HFFc6 (cell line): ENCODE measurements around the gene NPAS3. TPM values are rescaled to one million over a fixed set of nuclear protein-coding genes. Genes with fewer than 3 reads are reported as not detected.

Experiments used
- DNase-seq: peaks from one replicate; pipeline ENCODE4 v3.0.0-alpha.2; 2018
- H3K27ac Mint-ChIP-seq: 2 replicates; pipeline ENCODE4 v1.8.0; 2020; ENCODE audit warnings: mild to moderate bottlenecking, mixed read lengths
- H3K27me3 Mint-ChIP-seq: 2 replicates; pipeline ENCODE4 v1.8.0; 2021; ENCODE audit warnings: mild to moderate bottlenecking, moderate library complexity, mixed read lengths; ENCODE audit not compliant: insufficient read depth
- H3K36me3 Mint-ChIP-seq: 2 replicates; pipeline ENCODE4 v1.8.0; 2021; ENCODE audit warnings: low read depth, mixed read lengths
- H3K4me1 Mint-ChIP-seq: 2 replicates; pipeline ENCODE4 v1.8.0; 2020; ENCODE audit warnings: low read depth, mixed read lengths
- H3K4me3 Mint-ChIP-seq: 2 replicates; pipeline ENCODE4 v1.8.0; 2020; ENCODE audit warnings: mild to moderate bottlenecking, moderate library complexity, mixed read lengths
- H3K9me3 Mint-ChIP-seq: 2 replicates; pipeline ENCODE4 v1.8.0; 2020; ENCODE audit warnings: mild to moderate bottlenecking, mixed read lengths
- CTCF ChIP-seq: fragments of 200-600 bp; sonication (generic); IDR thresholded peaks from 2 replicates; pipeline ENCODE4 v1.5.0; 2021; ENCODE audit warnings: antibody characterized with exemption, mild to moderate bottlenecking
- total RNA-seq, 6 experiments: library from RNA; stranded (reverse); fragmentation: NEBNext Ultra II Directional; extraction: Animal tissue kit (Norgen Biotek cat#: 25700); gene quantifications; 2 replicates in 1 of 6; 3 replicates in 5 of 6; pipeline ENCODE4 v1.2.3, GENCODE V29; 2021

The NPAS3 gene
- total RNA-seq, 6 experiments from 2014 or later, result not detected

DNA sequence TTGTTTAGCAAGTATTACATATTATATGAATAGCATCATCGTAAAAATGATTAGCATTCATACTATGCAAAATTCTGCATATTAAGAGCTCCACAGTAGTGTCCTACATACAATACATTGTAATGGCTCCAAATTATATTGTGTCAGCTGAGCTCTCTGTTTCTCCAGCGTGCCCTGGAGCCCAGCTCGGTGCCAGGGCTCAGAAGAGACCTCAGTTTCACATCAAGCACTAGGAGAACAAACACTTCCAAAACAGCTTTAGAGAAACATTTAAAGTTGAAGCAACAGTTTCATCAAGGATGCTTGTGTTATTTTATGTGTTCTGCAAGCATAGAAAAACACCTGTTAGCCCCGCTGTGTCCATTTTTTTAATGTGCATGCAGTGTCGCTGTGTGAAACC, 555.3 kb downstream of the NPAS3 start:
- no peak for DNase-seq
- TF ChIP-seq CTCF, result no peak
- Mint-ChIP-seq H3K27me3 (peaks cover 7% of the 10 kb centered on the region; the same call in 1 of the 2 replicates), H3K27ac (no peak overlapping the region), H3K4me1 (no peaks in the 10 kb centered on the region), H3K4me3 (no peak overlapping the region), H3K36me3 (peaks cover 6% of the 10 kb centered on the region; the same call in 1 of the 2 replicates), H3K9me3 (peaks cover 28% of the 10 kb centered on the region)

DNA sequence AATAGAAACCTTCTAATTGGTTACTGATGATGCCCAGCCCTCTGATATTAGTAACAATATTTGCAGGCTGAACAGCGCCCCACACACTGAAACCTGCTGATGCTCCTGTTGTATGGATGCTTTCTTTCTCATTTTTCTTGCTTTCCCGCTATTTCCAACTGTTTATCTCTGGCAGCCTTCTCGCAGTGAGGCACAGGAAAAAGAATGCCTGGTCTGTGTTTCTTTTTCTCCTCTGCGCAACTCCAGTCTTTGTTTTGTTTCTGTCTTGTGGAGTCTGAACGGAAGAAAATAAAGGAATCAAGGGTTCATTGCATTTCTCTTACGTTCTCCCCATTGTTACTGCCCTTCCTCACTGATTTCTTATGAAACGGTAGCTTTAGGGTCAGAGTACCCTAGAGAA, 561.0 kb downstream of the NPAS3 start:
- H3K36me3 Mint-ChIP-seq, result peaks cover 6% of the 10 kb centered on the region; the same call in 1 of the 2 replicates
- H3K4me1 Mint-ChIP-seq, result no peaks in the 10 kb centered on the region
- H3K4me3 Mint-ChIP-seq, result no peak overlapping the region
- no peak for DNase-seq
- H3K27me3 Mint-ChIP-seq, result peaks cover 11% of the 10 kb centered on the region
- H3K9me3 Mint-ChIP-seq, result peaks cover 30% of the 10 kb centered on the region
- TF ChIP-seq CTCF, result no peak
- H3K27ac Mint-ChIP-seq, result no peak overlapping the region

DNA sequence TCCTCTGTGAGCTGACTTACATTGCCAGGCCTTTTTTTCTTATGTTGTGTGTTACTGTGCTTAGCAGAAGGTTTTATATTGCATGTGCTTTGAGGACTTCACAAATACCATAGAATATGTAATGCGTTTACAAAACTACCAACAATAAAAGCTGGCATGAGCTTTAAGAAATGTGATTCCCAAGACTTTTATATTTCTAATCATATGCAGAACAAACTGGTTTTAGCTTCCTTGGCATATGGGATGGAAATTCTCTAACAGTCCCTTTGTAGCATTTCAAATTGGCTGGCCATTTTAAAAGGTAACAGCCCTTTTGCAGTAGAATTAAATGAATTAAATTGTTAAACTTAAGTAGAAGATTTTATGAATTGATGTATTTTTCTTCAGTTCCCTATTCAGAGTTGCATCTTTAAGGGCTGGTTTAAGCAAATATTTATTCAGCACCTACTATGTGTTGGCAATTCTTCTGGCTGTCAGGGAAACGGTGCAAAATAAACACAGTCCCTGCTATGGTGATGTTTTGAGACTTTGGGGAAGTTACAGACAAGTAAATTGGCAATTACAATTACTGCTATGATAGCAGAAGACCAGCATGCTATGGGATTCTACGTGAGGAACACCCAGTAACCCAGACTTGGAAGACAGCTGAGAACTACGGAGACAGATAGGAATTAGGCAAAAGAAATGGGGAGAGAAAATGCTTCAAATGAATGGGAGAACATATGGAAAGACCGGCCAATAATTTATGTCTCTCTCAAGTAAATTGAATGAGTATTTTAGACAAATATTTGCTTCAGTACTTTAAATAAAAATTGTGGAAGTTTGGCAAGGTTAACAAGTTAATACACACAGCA, 565.8 kb downstream of the NPAS3 start:
- TF ChIP-seq CTCF, result no peak
- no peak overlapping the region for H3K4me3 Mint-ChIP-seq

DNA sequence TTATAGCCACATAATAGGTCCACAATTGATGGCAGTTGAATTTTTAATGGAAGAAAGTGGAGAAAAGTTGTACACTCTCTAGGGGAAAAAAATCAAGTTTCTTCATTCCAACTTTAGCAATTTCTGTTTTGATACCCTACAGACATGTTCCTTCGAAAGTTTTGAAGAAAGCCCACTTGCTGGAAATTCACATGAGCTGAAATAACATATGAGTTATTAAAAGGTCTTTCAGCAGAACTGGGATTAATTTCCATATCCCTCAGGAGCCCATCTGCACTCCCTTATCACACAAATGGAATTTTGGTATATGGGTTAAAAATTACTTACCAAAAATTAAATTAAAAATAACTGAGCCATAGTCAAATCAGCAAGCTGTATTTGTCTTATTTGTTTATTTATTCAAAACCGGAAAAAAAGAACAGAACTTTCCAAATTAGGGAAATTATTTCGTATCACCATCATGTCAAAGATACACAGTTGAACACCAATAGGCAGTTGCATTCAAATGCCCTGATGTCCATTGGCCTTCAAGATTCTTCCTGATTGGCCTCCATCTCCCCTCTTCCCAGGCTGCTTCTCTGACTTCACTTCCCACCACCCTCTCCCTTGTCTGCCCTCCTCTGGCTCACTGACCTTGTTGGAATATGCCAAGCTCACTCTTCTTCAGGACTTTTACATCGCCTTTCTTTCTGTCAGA, 566.7 kb downstream of the NPAS3 start:
- Mint-ChIP-seq H3K36me3 (no peaks in the 10 kb centered on the region; the same call in 1 of the 2 replicates), H3K4me3 (no peak overlapping the region), H3K4me1 (no peaks in the 10 kb centered on the region), H3K27me3 (peaks cover 2% of the 10 kb centered on the region), H3K27ac (no peak overlapping the region), H3K9me3 (peaks cover 14% of the 10 kb centered on the region; the same call in 1 of the 2 replicates)
- no peak for TF ChIP-seq CTCF
- DNase-seq, result no peak

More for the DNA sequence above, 565.8 kb downstream of the NPAS3 start:
- H3K36me3 Mint-ChIP-seq, result no peaks in the 10 kb centered on the region; the same call in 1 of the 2 replicates
- DNase-seq, result no peak
- H3K4me1 Mint-ChIP-seq, result no peaks in the 10 kb centered on the region
- no peak overlapping the region for H3K27ac Mint-ChIP-seq
- peaks cover 7% of the 10 kb centered on the region for H3K27me3 Mint-ChIP-seq
- peaks cover 14% of the 10 kb centered on the region; the same call in 1 of the 2 replicates for H3K9me3 Mint-ChIP-seq

- H3K4me3 Mint-ChIP-seq, result no peak overlapping the region
- H3K36me3 Mint-ChIP-seq, result no peaks in the 10 kb centered on the region; the same call in 1 of the 2 replicates
- peaks cover 14% of the 10 kb centered on the region; the same call in 1 of the 2 replicates for H3K9me3 Mint-ChIP-seq
- peaks cover 2% of the 10 kb centered on the region for H3K27me3 Mint-ChIP-seq
- no peaks in the 10 kb centered on the region for H3K4me1 Mint-ChIP-seq
- no peak overlapping the region for H3K27ac Mint-ChIP-seq
- DNase-seq, result no peak
- TF ChIP-seq CTCF, result no peak
Observed at GRCh38 chr14:33505963-33506329, 567.3 kb downstream of the NPAS3 start.
